ENCODE data around the gene DLGAP4. TPM values are rescaled to one million over a fixed set of nuclear protein-coding genes. Genes with fewer than 3 reads are reported as not detected.

DLGAP4 gene
- total and polyA plus RNA-seq, 2 of the 13 experiments (the other 11 are each of a cell fraction or from before 2014, with no cell fraction given), result 15.2 to 26.7 TPM

DNA sequence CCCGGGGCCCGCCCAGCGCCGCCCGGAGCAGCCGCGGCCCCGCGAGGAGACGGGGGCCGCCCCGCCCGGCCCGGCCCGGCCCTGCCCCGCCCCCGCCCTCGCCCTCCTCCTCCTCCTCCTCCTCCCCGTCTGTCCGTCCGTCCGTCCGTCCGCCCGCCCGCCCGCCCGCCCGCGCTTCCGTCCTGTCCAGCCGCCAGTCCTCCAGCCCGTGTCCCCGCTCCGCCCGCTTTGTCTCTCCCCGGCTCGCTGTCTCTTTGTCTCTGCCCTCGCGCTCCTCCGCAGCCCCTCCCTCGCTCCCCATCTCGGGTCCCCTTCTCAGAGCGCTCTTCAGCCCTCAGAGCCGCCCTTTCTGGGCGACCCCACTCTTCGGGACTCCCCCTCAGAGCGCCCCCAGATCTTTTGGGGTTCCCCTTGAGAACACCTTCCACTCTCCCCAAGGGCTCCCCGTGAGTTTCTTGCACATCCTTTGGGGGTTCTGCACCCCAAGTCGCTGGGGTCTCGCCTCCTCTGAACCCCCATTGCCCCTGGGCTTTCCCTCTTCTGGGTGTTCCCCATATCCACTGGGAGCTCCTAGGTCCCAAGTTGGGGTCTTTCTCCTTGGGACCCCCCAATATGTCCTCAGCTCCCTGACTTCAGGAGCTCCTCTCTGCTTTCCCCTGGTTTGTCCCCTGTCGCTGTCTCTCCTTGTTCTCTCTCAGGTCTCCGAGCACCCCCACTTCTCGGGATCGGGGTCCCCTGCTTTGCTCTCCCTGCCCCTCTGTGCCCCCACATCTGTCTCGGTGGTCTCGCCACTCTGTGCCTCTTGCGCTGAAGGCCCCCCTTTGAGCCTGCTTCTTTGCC, 155.7 kb downstream of the DLGAP4 start (continued):
- TF ChIP-seq, protein P1, sequence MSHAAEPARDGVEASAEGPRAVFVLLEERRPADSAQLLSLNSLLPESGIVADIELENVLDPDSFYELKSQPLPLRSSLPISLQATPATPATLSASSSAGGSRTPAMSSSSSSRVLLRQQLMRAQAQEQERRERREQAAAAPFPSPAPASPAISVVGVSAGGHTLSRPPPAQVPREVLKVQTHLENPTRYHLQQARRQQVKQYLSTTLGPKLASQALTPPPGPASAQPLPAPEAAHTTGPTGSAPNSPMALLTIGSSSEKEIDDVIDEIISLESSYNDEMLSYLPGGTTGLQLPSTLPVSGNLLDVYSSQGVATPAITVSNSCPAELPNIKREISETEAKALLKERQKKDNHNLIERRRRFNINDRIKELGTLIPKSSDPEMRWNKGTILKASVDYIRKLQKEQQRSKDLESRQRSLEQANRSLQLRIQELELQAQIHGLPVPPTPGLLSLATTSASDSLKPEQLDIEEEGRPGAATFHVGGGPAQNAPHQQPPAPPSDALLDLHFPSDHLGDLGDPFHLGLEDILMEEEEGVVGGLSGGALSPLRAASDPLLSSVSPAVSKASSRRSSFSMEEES (CRISPR knock-in tag; IDR thresholded peaks at IDR 0.05), result no peak
- TF ChIP-seq ZNF432 (CRISPR knock-in tag; IDR thresholded peaks at IDR 0.05; ENCODE audit: borderline replicate concordance) (no peak), CEBPB (IDR thresholded peaks at IDR 0.05; ENCODE audit: borderline replicate concordance, low read depth, low read length) (no peak), ZKSCAN1 (IDR thresholded peaks at IDR 0.05; ENCODE audit: low read length) (no peak), CENPT (CRISPR knock-in tag; IDR thresholded peaks at IDR 0.05; ENCODE audit: low read depth) (no peak), ZNF562 (CRISPR knock-in tag; IDR thresholded peaks at IDR 0.05; ENCODE audit: borderline replicate concordance) (no peak), ZFP36L1 (CRISPR knock-in tag; IDR thresholded peaks at IDR 0.05) (no peak), POLR2AphosphoS2 (IDR thresholded peaks at IDR 0.05; ENCODE audit: low read depth, low read length) (no peak), SAP130 (CRISPR knock-in tag; IDR thresholded peaks at IDR 0.05; ENCODE audit: low read depth) (0 out of 2 replicates have a peak, but pooled peaks have one; percentile 51), ZNF773 (CRISPR knock-in tag; IDR thresholded peaks at IDR 0.05; ENCODE audit: borderline replicate concordance) (no peak), ZNF232 (CRISPR knock-in tag; IDR thresholded peaks at IDR 0.05; ENCODE audit: borderline replicate concordance) (no peak), STAG1 (CRISPR knock-in tag; IDR thresholded peaks at IDR 0.05) (no peak)
- TF ChIP-seq, protein P2, sequence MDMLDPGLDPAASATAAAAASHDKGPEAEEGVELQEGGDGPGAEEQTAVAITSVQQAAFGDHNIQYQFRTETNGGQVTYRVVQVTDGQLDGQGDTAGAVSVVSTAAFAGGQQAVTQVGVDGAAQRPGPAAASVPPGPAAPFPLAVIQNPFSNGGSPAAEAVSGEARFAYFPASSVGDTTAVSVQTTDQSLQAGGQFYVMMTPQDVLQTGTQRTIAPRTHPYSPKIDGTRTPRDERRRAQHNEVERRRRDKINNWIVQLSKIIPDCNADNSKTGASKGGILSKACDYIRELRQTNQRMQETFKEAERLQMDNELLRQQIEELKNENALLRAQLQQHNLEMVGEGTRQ (IDR thresholded peaks at IDR 0.05; ENCODE audit: low read depth, low read length), result no peak
- TF ChIP-seq, protein P2 (CRISPR knock-in tag; IDR thresholded peaks at IDR 0.05; ENCODE audit: borderline replicate concordance), result no peak
- TF ChIP-seq, protein P3, sequence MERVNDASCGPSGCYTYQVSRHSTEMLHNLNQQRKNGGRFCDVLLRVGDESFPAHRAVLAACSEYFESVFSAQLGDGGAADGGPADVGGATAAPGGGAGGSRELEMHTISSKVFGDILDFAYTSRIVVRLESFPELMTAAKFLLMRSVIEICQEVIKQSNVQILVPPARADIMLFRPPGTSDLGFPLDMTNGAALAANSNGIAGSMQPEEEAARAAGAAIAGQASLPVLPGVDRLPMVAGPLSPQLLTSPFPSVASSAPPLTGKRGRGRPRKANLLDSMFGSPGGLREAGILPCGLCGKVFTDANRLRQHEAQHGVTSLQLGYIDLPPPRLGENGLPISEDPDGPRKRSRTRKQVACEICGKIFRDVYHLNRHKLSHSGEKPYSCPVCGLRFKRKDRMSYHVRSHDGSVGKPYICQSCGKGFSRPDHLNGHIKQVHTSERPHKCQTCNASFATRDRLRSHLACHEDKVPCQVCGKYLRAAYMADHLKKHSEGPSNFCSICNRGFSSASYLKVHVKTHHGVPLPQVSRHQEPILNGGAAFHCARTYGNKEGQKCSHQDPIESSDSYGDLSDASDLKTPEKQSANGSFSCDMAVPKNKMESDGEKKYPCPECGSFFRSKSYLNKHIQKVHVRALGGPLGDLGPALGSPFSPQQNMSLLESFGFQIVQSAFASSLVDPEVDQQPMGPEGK (CRISPR knock-in tag; IDR thresholded peaks at IDR 0.05), result peak; percentile 17; the same call in 1 of the 2 replicates
- TF ChIP-seq, protein P4, sequence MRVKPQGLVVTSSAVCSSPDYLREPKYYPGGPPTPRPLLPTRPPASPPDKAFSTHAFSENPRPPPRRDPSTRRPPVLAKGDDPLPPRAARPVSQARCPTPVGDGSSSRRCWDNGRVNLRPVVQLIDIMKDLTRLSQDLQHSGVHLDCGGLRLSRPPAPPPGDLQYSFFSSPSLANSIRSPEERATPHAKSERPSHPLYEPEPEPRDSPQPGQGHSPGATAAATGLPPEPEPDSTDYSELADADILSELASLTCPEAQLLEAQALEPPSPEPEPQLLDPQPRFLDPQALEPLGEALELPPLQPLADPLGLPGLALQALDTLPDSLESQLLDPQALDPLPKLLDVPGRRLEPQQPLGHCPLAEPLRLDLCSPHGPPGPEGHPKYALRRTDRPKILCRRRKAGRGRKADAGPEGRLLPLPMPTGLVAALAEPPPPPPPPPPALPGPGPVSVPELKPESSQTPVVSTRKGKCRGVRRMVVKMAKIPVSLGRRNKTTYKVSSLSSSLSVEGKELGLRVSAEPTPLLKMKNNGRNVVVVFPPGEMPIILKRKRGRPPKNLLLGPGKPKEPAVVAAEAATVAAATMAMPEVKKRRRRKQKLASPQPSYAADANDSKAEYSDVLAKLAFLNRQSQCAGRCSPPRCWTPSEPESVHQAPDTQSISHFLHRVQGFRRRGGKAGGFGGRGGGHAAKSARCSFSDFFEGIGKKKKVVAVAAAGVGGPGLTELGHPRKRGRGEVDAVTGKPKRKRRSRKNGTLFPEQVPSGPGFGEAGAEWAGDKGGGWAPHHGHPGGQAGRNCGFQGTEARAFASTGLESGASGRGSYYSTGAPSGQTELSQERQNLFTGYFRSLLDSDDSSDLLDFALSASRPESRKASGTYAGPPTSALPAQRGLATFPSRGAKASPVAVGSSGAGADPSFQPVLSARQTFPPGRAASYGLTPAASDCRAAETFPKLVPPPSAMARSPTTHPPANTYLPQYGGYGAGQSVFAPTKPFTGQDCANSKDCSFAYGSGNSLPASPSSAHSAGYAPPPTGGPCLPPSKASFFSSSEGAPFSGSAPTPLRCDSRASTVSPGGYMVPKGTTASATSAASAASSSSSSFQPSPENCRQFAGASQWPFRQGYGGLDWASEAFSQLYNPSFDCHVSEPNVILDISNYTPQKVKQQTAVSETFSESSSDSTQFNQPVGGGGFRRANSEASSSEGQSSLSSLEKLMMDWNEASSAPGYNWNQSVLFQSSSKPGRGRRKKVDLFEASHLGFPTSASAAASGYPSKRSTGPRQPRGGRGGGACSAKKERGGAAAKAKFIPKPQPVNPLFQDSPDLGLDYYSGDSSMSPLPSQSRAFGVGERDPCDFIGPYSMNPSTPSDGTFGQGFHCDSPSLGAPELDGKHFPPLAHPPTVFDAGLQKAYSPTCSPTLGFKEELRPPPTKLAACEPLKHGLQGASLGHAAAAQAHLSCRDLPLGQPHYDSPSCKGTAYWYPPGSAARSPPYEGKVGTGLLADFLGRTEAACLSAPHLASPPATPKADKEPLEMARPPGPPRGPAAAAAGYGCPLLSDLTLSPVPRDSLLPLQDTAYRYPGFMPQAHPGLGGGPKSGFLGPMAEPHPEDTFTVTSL (CRISPR knock-in tag; IDR thresholded peaks at IDR 0.05; ENCODE audit: borderline replicate concordance), result 0 out of 2 replicates have a peak, but pooled peaks have one; percentile 6

Measured in HepG2 (cell line).